Measurements from ENCODE around the gene TNNT3. TPM values are rescaled to one million over a fixed set of nuclear protein-coding genes. Genes with fewer than 3 reads are reported as not detected.

The TNNT3 gene
- total RNA-seq, 1 donor from 2014 or later, result not detected

DNA sequence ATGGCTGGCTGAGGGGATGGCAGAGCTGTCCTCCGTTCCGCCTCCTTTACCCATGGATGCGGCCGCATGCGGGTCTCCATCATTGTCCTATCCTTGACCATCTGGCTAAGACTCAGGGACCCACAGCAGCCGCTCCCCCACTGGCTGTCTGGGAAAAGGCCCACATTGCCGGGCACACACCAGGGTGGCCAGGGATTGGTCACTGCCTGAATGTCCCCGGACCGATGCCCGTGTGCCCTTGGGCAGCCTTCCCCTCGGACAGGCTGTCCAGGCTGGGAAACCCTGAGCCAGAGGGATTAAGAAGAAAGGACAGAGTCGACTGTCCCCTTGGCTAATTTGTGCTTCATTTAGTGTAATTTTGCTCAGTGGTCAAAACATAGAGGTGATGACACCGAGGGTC is 55.7 kb downstream of the TNNT3 start:
- no peaks in the 10 kb centered on the region for H3K27me3 ChIP-seq (ENCODE audit: control insufficient read depth, insufficient read depth, low read length)
- no peaks in the 10 kb centered on the region for H3K36me3 ChIP-seq (ENCODE audit: control insufficient read depth, insufficient read depth, low read length)
- TF ChIP-seq, protein P1, sequence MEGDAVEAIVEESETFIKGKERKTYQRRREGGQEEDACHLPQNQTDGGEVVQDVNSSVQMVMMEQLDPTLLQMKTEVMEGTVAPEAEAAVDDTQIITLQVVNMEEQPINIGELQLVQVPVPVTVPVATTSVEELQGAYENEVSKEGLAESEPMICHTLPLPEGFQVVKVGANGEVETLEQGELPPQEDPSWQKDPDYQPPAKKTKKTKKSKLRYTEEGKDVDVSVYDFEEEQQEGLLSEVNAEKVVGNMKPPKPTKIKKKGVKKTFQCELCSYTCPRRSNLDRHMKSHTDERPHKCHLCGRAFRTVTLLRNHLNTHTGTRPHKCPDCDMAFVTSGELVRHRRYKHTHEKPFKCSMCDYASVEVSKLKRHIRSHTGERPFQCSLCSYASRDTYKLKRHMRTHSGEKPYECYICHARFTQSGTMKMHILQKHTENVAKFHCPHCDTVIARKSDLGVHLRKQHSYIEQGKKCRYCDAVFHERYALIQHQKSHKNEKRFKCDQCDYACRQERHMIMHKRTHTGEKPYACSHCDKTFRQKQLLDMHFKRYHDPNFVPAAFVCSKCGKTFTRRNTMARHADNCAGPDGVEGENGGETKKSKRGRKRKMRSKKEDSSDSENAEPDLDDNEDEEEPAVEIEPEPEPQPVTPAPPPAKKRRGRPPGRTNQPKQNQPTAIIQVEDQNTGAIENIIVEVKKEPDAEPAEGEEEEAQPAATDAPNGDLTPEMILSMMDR (IDR thresholded peaks at IDR 0.05; ENCODE audit: insufficient read depth, low read length, severe bottlenecking), result no peak
- FAIRE-seq (no peak), DNase-seq (ENCODE audit: low read depth) (no peak)
- H3K4me3 ChIP-seq (ENCODE audit: low read depth, low read length), result no peak overlapping the region

DNA sequence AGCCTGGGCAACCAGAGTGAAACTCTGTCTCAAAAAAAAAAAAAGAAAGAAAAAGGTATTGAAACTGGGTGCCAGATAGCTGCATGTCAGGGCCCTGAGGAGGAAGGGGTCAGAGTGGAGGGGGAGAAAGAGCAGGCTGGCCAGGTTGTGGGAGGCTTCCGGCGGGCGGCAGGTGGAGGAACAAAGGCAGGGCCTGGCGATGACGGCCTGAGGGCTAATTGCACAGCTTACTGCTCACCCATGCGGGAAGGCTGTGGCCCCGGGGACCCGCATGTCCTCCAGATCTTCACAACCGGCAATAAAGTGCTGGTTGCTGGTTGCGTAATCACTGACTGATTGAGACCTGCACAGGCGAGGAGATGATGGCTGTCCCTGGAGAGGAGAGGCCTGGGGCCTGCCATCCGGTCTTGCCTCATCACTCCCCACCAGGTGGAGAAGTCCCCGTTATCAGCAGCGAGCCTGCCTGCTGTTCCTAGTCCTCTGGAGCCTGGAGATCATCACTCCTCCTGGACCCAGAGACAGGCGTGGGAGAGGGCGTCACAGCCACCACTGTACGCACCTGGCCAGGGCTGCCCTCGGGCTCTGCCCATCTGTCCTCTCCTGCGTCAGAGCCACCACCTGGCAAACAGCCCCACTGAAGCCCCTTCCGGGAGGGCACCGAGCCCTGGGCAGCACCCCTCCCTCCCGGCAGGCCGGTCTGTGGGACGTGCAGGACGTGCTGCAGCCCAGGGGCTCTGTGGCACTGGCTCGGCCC is 59.4 kb downstream of the TNNT3 start:
- no peaks in the 10 kb centered on the region for H3K36me3 ChIP-seq (ENCODE audit: control insufficient read depth, insufficient read depth, low read length)
- DNase-seq (ENCODE audit: low read depth), result no peak

DNA sequence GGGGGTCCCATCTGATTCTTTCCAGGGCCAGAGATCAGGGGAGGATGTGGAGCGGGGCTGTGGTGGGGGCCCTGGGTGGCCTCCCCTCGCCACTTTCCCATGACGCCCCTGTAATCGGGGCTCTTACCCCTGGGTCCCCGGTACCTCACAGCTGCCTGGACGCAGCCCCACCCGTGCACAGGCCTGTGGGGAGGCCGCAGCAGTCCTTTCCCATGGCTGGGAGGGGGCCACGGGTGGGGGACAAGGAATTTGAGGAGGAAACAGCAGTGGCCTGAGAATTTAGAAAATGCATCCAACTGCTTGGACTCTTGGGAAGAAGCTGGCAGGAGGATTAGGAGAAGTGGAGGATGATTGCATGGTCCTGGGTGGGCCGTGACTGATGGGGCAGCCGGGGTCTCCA is 60.1 kb downstream of the TNNT3 start:
- Histone ChIP-seq H3K4me3 (ENCODE audit: low read depth, low read length) (no peak overlapping the region), H3K27me3 (ENCODE audit: control insufficient read depth, insufficient read depth, low read length) (no peaks in the 10 kb centered on the region), H3K36me3 (ENCODE audit: control insufficient read depth, insufficient read depth, low read length) (no peaks in the 10 kb centered on the region)
- FAIRE-seq (no peak), DNase-seq (ENCODE audit: low read depth) (no peak)
- TF ChIP-seq, protein P1 (IDR thresholded peaks at IDR 0.05; ENCODE audit: insufficient read depth, low read length, severe bottlenecking), result no peak

More for the DNA sequence above, 59.4 kb downstream of the TNNT3 start:
- TF ChIP-seq, protein P1 (IDR thresholded peaks at IDR 0.05; ENCODE audit: insufficient read depth, low read length, severe bottlenecking), result no peak
- Histone ChIP-seq H3K4me3 (ENCODE audit: low read depth, low read length) (no peak overlapping the region), H3K27me3 (ENCODE audit: control insufficient read depth, insufficient read depth, low read length) (no peaks in the 10 kb centered on the region)
- FAIRE-seq, result no peak

DNA sequence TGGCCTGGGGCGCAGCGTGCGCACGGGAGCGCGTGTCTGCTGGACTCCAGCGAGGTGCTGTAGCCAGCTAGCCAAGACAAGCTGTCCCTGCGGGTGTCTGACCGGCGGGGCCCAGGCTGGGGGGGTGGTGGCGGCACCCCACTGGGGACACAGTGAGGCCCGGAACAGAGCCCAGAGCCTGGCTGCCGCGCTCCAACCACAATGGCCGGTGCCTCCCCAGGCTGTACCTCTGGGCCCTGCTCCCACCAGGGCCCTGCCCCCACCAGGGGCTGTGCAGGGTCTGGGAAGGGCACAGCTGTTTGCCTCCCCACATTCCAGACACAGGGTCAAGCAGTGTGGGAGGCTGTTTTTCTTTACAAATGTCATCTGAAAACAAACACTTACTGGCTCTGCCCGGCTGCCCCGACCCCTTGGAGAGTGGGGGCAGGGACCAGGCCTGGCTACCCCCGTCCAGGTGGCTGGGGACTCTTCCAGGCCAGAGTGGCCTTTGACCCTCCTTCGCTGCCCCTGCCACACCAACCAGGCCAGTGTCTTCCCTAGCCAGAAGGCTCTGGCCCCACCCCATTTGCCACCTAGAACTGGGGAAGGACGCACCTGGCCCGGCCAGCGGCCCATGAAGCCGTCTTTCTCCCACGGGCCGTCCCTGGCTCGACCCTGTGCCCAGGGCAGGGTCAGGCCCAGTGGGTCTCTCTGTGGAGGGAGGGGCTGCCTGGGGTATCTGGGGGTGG is 63.5 kb downstream of the TNNT3 start:
- TF ChIP-seq, protein P1 (IDR thresholded peaks at IDR 0.05; ENCODE audit: insufficient read depth, low read length, severe bottlenecking), result no peak
- no peaks in the 10 kb centered on the region for H3K27me3 ChIP-seq (ENCODE audit: control insufficient read depth, insufficient read depth, low read length)
- DNase-seq (ENCODE audit: low read depth) (no peak), FAIRE-seq (no peak)
- no peaks in the 10 kb centered on the region for H3K36me3 ChIP-seq (ENCODE audit: control insufficient read depth, insufficient read depth, low read length)
- no peak overlapping the region for H3K4me3 ChIP-seq (ENCODE audit: low read depth, low read length)

DNA sequence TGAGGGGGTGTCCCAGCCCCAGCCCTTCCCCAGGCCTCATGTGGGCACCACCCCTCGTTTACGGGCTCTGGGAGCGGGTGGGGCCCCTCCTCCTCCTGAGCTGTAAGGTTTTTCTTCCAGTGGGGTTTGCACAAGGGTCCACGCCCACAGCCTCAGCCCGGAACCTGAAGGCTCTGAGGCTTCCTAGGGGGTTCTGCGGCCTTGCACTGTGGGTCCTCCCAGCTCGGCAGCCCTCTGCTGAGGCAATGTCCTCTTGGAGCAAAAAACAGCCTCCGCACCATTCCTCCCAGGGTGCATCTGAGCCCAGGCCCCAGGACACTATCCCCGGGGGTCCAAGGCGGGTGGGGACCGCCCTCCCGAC is 64.1 kb downstream of the TNNT3 start:
- FAIRE-seq (no peak), DNase-seq (ENCODE audit: low read depth) (no peak)
- Histone ChIP-seq H3K4me3 (ENCODE audit: low read depth, low read length) (no peak overlapping the region), H3K36me3 (ENCODE audit: control insufficient read depth, insufficient read depth, low read length) (no peaks in the 10 kb centered on the region), H3K27me3 (ENCODE audit: control insufficient read depth, insufficient read depth, low read length) (no peaks in the 10 kb centered on the region)
- TF ChIP-seq, protein P1 (IDR thresholded peaks at IDR 0.05; ENCODE audit: insufficient read depth, low read length, severe bottlenecking), result no peak
